ENCODE measurements around the gene ARSA. TPM values are rescaled to one million over a fixed set of nuclear protein-coding genes. Genes with fewer than 3 reads are reported as not detected.

Gene ARSA
- total RNA-seq, 1 donor: 21.3 TPM

GRCh38 chr22:50605002-50605612 lies 22.8 kb downstream of the ARSA start:
- no peak overlapping the region for H3K4me3 ChIP-seq (ENCODE audit: low read length)
- H3K9me3 ChIP-seq (ENCODE audit: low read depth, low read length): no peaks in the 10 kb centered on the region
- peaks cover 30% of the 10 kb centered on the region for H3K27me3 ChIP-seq (ENCODE audit: insufficient read depth, low read length)
- peaks cover under 1% of the 10 kb centered on the region for H3K4me1 ChIP-seq (ENCODE audit: insufficient read depth, low read length)

DNA sequence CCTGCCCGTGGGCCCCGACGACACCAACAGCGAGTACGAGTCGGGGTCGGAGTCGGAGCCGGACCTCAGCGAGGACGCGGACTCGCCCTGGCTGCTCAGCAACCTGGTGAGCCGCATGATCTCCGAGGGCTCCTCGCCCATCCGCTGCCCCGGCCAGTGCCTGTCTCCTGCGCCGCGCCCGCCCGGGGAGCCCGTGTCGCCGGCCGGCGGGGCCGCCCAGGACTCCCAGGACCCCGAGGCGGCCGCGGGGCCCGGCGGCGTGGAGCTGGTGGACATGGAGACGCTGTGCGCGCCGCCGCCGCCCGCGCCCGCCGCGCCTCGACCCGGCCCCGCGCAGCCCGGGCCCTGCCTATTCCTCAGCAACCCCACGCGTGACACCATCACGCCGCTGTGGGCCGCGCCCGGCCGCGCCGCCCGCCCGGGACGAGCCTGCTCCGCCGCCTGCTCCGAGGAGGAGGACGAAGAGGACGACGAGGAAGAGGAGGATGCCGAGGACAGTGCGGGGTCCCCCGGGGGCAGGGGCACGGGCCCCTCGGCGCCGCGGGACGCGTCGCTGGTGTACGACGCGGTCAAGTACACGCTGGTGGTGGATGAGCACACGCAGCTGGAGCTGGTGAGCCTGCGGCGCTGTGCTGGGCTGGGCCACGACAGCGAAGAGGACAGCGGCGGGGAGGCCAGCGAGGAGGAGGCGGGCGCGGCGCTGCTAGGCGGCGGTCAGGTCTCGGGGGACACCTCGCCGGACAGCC lies 23.5 kb downstream of the ARSA start:
- no peak overlapping the region for H3K4me3 ChIP-seq (ENCODE audit: low read length)
- peaks cover 4% of the 10 kb centered on the region for H3K4me1 ChIP-seq (ENCODE audit: insufficient read depth, low read length)
- H3K27me3 ChIP-seq (ENCODE audit: insufficient read depth, low read length): peaks cover 37% of the 10 kb centered on the region
- no peaks in the 10 kb centered on the region for H3K9me3 ChIP-seq (ENCODE audit: low read depth, low read length)

GRCh38 chr22:50603511-50604255 lies 24.3 kb downstream of the ARSA start:
- Histone ChIP-seq H3K27me3 (ENCODE audit: insufficient read depth, low read length) (peaks cover 44% of the 10 kb centered on the region), H3K4me1 (ENCODE audit: insufficient read depth, low read length) (peaks cover 4% of the 10 kb centered on the region), H3K4me3 (ENCODE audit: low read length) (no peak overlapping the region), H3K9me3 (ENCODE audit: low read depth, low read length) (no peaks in the 10 kb centered on the region)

DNA sequence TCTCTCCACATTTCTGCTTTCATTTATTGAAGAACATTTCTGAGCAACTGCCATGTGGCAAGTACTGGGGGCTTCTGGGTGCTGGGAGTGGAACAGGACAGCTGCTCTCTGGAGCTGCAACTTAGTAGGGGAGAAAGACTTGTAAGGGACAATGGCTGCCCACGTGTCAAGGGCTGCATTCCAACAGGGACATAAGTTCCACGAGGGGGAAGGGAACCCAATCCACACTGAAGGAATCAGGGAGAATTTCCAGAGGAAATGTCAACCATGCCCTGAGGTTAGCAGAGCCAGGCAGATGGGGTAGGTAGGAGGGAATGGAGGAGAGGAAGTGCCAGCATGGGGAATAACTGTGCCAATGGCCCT lies 25.6 kb downstream of the ARSA start:
- no peak overlapping the region for H3K4me3 ChIP-seq (ENCODE audit: low read length)
- H3K9me3 ChIP-seq (ENCODE audit: low read depth, low read length): no peaks in the 10 kb centered on the region
- peaks cover 52% of the 10 kb centered on the region for H3K27me3 ChIP-seq (ENCODE audit: insufficient read depth, low read length)
- peaks cover 4% of the 10 kb centered on the region for H3K4me1 ChIP-seq (ENCODE audit: insufficient read depth, low read length)

DNA sequence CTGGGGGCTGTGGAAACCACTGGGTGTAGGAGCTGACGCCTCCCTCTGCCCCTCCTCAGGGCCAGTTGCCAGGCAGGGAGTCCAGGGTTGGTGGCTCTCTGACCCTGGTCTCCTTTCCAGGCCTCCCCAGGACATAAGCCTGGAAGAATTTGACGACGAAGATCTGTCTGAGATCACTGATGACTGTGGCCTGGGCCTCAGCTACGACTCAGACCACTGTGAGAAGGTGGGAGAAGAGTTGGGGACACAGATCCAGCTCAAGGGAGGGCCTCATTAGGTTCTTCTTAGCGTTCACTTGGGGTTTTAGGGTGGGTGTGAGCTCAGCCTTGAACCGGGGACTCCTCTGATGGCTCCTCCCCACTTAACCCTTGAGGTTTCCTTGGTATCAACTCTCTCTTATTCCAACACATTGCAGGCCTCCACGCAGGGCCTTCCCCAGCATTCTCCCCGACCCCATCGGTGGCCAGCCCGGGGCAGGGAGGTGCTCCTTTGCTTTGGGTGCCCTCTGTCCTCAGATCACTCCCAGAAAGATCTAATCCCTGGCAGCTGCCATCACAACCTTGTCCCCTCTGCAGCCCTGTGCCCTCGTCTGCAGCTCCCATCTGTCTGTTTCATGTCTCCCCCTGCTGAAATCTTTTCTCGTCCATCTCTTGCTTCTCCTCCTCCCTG lies 26.1 kb downstream of the ARSA start:
- Histone ChIP-seq H3K4me3 (ENCODE audit: low read length) (no peak overlapping the region), H3K4me1 (ENCODE audit: insufficient read depth, low read length) (peaks cover 4% of the 10 kb centered on the region), H3K27me3 (ENCODE audit: insufficient read depth, low read length) (peaks cover 52% of the 10 kb centered on the region), H3K9me3 (ENCODE audit: low read depth, low read length) (no peaks in the 10 kb centered on the region)

GRCh38 chr22:50600967-50601668 lies 26.8 kb downstream of the ARSA start:
- H3K27me3 ChIP-seq (ENCODE audit: insufficient read depth, low read length): peaks cover 52% of the 10 kb centered on the region
- no peaks in the 10 kb centered on the region for H3K9me3 ChIP-seq (ENCODE audit: low read depth, low read length)

GRCh38 chr22:50600538-50600937 lies 27.4 kb downstream of the ARSA start, which contains the start of gene MAPK8IP2:
Gene MAPK8IP2 (plus strand): TSS chr22:50600793. CDS start chr22:50600819, 26 bp downstream.
- peaks cover 49% of the 10 kb centered on the region for H3K27me3 ChIP-seq (ENCODE audit: insufficient read depth, low read length)
- no peaks in the 10 kb centered on the region for H3K9me3 ChIP-seq (ENCODE audit: low read depth, low read length)
- no peak within 1 kb of the TSS for H3K4me3 ChIP-seq (ENCODE audit: low read length)
- H3K4me1 ChIP-seq (ENCODE audit: insufficient read depth, low read length): peaks cover 4% of the 10 kb centered on the region

More at GRCh38 chr22:50600967-50601668, 26.8 kb downstream of the ARSA start:
- Histone ChIP-seq H3K4me1 (ENCODE audit: insufficient read depth, low read length) (peaks cover 4% of the 10 kb centered on the region), H3K4me3 (ENCODE audit: low read length) (no peak overlapping the region)

- Histone ChIP-seq H3K27me3 (ENCODE audit: insufficient read depth, low read length) (peaks cover 46% of the 10 kb centered on the region), H3K9me3 (ENCODE audit: low read depth, low read length) (no peaks in the 10 kb centered on the region), H3K4me1 (ENCODE audit: insufficient read depth, low read length) (peaks cover 4% of the 10 kb centered on the region), H3K4me3 (ENCODE audit: low read length) (no peak overlapping the region)
Measured at GRCh38 chr22:50599816-50600455, 28.0 kb downstream of the ARSA start.

DNA sequence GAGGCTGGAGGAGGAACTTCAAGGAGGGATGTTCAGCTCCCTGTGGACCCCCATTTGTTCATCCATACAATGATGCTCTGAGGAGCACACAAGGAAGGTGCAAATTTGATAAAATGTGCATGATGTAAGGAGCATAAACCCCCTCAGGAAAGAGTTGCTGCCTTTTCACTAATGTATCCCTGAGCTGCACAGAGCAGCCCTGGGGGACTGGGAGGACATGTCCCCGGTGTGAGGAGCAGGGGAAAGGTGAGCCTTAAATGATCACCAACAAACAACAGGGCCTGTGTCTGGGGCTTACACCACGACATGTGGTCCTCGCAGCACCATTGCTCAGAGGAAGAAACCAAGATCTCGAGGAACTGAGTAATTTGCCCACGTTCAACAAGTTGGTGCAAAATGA lies 30.9 kb downstream of the ARSA start:
- no peak overlapping the region for H3K4me3 ChIP-seq (ENCODE audit: low read length)
- H3K9me3 ChIP-seq (ENCODE audit: low read depth, low read length): no peaks in the 10 kb centered on the region
- peaks cover 28% of the 10 kb centered on the region for H3K27me3 ChIP-seq (ENCODE audit: insufficient read depth, low read length)
- H3K4me1 ChIP-seq (ENCODE audit: insufficient read depth, low read length): peaks cover 4% of the 10 kb centered on the region

DNA sequence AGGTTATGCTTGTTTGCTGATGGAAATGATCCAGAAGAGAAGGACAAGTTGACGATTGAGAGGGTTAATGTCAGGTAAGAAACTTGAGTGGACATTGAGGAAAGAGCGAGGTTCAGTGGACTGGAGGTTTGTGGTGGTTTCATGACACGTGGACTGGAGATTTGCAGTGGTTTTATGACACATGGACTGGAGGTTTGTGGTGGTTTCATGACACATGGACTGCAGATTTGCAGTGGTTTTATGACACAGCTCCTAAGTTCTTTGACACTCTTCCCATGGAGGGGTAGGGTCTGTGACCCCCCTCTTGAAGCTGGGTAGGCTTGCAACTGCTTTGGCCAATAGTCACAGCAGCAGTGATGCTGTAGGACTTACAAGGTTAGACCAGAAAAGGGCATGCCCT lies 32.8 kb downstream of the ARSA start:
- Histone ChIP-seq H3K4me1 (ENCODE audit: insufficient read depth, low read length) (peaks cover 4% of the 10 kb centered on the region), H3K9me3 (ENCODE audit: low read depth, low read length) (no peaks in the 10 kb centered on the region), H3K4me3 (ENCODE audit: low read length) (no peak overlapping the region), H3K27me3 (ENCODE audit: insufficient read depth, low read length) (peaks cover 22% of the 10 kb centered on the region)

DNA sequence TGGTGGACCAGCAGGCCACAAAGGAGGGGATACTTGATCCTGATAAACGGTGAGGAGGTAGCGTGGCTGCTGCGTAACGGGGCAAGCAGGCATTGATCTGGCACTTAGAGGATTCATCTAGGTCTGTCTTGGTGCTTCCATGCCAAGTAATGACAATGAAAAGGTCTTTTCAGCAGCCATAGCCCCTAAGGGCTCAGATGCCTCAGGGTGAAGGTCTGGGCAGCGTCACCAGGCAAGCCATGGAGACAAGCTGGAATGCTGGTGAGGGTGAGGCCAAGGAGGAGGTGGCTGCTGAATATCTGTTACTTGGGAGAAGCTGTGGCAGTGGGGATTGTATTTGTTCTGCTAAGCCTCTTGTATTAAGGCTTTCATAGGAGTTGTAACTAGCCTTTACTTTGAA lies 40.5 kb downstream of the ARSA start:
- Histone ChIP-seq H3K9me3 (ENCODE audit: low read depth, low read length) (no peaks in the 10 kb centered on the region), H3K27me3 (ENCODE audit: insufficient read depth, low read length) (no peaks in the 10 kb centered on the region), H3K4me1 (ENCODE audit: insufficient read depth, low read length) (peaks cover 7% of the 10 kb centered on the region), H3K4me3 (ENCODE audit: low read length) (no peak overlapping the region)

GRCh38 chr22:50586416-50586815 lies 41.5 kb downstream of the ARSA start:
- Histone ChIP-seq H3K27me3 (ENCODE audit: insufficient read depth, low read length) (no peaks in the 10 kb centered on the region), H3K9me3 (ENCODE audit: low read depth, low read length) (no peaks in the 10 kb centered on the region), H3K4me1 (ENCODE audit: insufficient read depth, low read length) (peaks cover 14% of the 10 kb centered on the region), H3K4me3 (ENCODE audit: low read length) (no peak overlapping the region)

GRCh38 chr22:50585781-50586180 lies 42.2 kb downstream of the ARSA start:
- Histone ChIP-seq H3K27me3 (ENCODE audit: insufficient read depth, low read length) (no peaks in the 10 kb centered on the region), H3K4me1 (ENCODE audit: insufficient read depth, low read length) (peaks cover 19% of the 10 kb centered on the region), H3K4me3 (ENCODE audit: low read length) (no peak overlapping the region), H3K9me3 (ENCODE audit: low read depth, low read length) (no peaks in the 10 kb centered on the region)

DNA sequence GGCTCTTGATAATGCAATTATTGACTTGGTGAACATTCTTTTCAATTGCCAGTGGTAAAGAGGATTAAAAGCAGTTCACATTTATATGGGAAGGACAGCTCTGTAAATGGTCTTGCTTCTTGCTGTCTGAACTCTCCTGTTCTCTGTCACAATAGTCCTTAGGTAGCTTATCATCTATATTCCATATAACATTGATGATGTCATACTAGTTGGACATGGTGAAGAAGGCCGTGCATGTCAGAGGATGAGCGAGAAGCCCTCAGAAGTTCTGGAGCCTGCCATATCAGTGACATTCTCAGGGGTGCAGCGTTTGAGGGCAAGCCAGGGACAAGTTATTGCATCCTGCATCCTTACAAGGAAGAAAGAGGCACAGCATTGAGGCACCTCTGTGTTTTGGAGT lies 42.7 kb downstream of the ARSA start:
- Histone ChIP-seq H3K4me3 (ENCODE audit: low read length) (no peak overlapping the region), H3K9me3 (ENCODE audit: low read depth, low read length) (no peaks in the 10 kb centered on the region), H3K27me3 (ENCODE audit: insufficient read depth, low read length) (no peaks in the 10 kb centered on the region), H3K4me1 (ENCODE audit: insufficient read depth, low read length) (peaks cover 19% of the 10 kb centered on the region)

Measured in mononuclear cell (primary cell).